Kidney epithelial cell (primary cell): ENCODE data around the gene MUC2. TPM values are rescaled to one million over a fixed set of nuclear protein-coding genes. Genes with fewer than 3 reads are reported as not detected.

Experiments
- DNase-seq: peaks from one replicate; pipeline ENCODE4 v3.0.0-alpha.2; 2010; ENCODE audit warnings: low read depth
- H3K27me3 ChIP-seq: 2 replicates; pipeline ENCODE4 v1.6.0; 2011; ENCODE audit warnings: low read length; ENCODE audit not compliant: control insufficient read depth, insufficient read depth
- H3K36me3 ChIP-seq: 2 replicates; pipeline ENCODE4 v1.5.1; 2011; ENCODE audit warnings: low read length; ENCODE audit not compliant: control insufficient read depth, insufficient read depth
- H3K4me3 ChIP-seq: 2 replicates; pipeline ENCODE4 v1.5.1; 2011; ENCODE audit warnings: low read depth, mild to moderate bottlenecking, control low read depth, low read length
- CTCF ChIP-seq: IDR thresholded peaks from 2 replicates; pipeline ENCODE4 v1.5.1; 2011; ENCODE audit warnings: mild to moderate bottlenecking, moderate library complexity, low read length, control low read depth, inconsistent platforms; ENCODE audit not compliant: insufficient read depth, poor library complexity, severe bottlenecking
- total RNA-seq: library from RNA; depleted of rRNA; stranded (reverse); fragments of >200 nt; gene quantifications from 2 replicates; pipeline ENCODE4 v1.2.3, GENCODE V29; 2015

The MUC2 gene
- total RNA-seq, 1 donor from 2014 or later, result not detected

GRCh38 chr11:1069740-1070139 is 4.9 kb upstream of the MUC2 start:
- no peak for TF ChIP-seq CTCF
- no peak for DNase-seq
- Histone ChIP-seq H3K4me3 (no peak overlapping the region), H3K36me3 (no peaks in the 10 kb centered on the region), H3K27me3 (peaks cover 3% of the 10 kb centered on the region)

GRCh38 chr11:1070594-1071462 is 3.8 kb upstream of the MUC2 start:
- no peak for DNase-seq
- TF ChIP-seq CTCF, result no peak
- no peaks in the 10 kb centered on the region for H3K36me3 ChIP-seq
- peaks cover 3% of the 10 kb centered on the region for H3K27me3 ChIP-seq
- no peak overlapping the region for H3K4me3 ChIP-seq

- no peak for DNase-seq
- H3K27me3 ChIP-seq, result peaks cover 3% of the 10 kb centered on the region
- no peak overlapping the region for H3K4me3 ChIP-seq
- no peak for TF ChIP-seq CTCF
- H3K36me3 ChIP-seq, result no peaks in the 10 kb centered on the region
Measured at GRCh38 chr11:1071571-1072115, 3.0 kb upstream of the MUC2 start.

- Histone ChIP-seq H3K4me3 (no peak overlapping the region), H3K27me3 (peaks cover 3% of the 10 kb centered on the region), H3K36me3 (no peaks in the 10 kb centered on the region)
- TF ChIP-seq CTCF, result no peak
- DNase-seq, result peak; percentile 57
Measured at GRCh38 chr11:1072116-1072820, 2.4 kb upstream of the MUC2 start.

GRCh38 chr11:1072821-1073231 is 1.8 kb upstream of the MUC2 start:
- DNase-seq, result no peak
- Histone ChIP-seq H3K36me3 (no peaks in the 10 kb centered on the region), H3K4me3 (no peak overlapping the region), H3K27me3 (peaks cover 3% of the 10 kb centered on the region)
- TF ChIP-seq CTCF, result no peak
